GM18858 (cell line): Measurements from ENCODE around the gene ZNF101.
A peak's percentile ranks its signal among the peaks of the same experiment; 100 is the strongest.
"Not testable (repeated sequence)": the region's sequence is repeated elsewhere in the genome, so short reads cannot be mapped to it uniquely, and the experiment has no call there.

ENCODE experiments used
- ATAC-seq: cut with Tn5 transposase; IDR thresholded peaks from one replicate; pipeline ENCODE4 v1.9.1; 2021; ENCODE audit not compliant: unreplicated experiment

Gene ZNF101

DNA sequence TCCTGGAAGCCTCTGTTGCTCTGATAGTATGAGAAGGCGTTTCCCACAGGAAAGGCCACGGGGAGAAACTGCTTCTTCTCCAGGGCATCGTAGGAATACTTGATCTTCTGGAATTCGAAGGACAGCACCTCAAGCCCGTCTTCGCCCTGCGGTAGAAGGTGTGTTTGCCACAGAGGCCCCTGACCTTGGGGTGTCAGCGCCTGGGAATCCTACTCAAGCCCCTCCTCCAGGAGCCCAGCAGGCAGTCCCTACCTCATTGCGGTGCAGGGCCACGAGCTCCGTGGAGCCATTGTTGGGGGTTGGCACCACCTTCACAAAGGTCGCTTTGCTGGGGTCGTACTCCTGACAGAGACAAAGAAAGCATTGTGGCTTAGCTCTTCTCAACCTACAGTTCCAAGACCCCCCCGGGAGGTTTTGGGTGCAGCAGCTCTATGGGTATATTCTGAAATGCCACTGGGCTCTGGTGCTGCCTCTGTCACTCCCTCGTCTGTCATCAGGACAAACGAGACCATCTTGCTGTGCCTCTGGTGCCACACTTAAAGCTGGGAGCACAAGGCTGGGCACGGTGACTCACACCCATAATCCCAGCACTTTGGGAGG lies 8.9 kb upstream of the ZNF101 start:
- no peak for ATAC-seq

DNA sequence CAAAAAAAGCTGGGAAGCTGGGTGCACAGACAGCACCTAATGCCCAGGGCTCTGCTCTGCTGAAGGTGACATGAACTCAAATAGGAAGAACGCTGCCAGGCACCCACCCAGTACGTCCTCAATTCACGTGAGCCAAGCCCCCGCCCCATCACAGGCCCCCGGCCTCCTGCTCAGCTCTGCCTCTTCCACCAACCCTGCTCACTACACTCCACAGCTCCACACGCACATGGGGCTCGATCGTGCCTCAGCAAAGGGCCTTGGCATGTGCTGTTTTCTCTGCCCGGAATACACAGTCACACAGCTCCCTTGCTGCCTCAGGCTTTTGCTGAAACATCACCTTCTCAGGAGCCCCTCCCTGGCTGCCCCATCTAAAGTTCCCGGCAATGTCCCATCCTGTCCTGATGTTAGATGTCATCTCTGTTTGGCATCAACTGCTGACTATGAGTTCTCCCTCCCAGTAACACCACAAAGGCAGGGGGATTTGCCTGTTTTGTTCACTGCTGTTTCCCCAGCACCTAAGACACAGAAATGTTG lies 7.4 kb upstream of the ZNF101 start:
- no peak for ATAC-seq

GRCh38 chr19:19661675-19662251 lies 6.9 kb upstream of the ZNF101 start:
- ATAC-seq: peak; percentile 40

GRCh38 chr19:19662344-19662743 lies 6.3 kb upstream of the ZNF101 start:
- no peak for ATAC-seq

DNA sequence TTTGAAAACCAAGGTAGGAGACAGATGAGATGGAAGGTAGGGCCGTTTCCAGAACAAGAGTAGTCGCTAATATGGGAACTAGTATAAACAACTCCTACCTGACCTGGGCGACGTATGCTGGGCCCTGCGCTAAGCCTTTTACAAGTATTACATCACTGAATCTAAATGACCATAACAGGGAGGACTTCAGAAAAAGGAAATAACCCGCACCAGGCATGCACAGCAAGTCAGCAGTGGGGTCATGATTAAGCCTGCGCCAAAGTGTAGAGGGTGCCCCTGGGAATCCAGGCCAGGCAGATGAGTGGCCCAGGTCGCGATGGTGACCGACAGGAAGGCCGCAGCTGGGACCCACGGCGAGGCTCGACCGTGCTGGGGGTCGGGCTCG lies 5.8 kb upstream of the ZNF101 start:
- ATAC-seq: no peak

DNA sequence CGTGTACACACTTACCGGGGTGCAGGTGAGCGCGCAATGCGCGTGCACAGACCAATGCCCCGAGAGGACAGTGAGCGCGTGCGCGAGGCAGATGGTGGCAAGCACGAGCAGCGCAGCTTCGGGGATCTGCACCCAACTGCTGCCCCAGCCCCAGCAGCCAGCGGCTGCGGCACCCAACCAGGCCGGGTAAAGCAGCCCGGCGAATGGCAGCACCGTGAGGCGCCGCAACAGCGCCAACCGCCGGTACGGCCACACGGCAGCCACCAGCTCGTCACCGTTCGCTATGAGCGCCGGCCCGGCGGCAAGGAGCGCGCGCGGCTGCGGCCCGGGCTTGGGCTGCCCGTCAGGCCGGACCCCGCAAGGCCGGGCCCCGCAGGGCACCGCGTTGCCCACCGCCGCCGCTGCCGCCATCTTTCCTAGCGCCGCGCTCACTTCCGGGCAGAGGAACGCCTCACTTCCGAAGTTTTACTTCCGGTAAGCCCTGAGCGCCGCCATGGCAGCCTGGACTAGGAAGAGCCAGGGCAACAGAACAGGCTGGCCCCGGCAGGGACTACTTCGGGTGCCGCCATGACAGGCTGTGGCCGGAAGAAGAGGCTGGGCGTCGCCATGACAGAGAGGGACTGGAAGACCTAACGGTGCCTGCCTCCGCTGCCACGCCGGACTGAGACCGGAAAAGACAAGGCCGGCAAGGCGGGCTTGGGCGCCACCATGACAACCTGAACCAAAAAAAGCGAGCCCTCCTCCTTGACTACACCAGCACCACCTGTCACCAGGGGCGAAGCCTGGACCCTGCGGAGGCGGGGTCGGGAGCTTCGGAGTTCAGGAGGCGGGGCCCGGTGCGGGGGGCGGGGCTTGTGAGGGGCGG lies 5.2 kb upstream of the ZNF101 start, which contains the start of gene ATP13A1:
TSS of gene ATP13A1 (minus strand) at position 421 of the 865 bp plus-strand sequence. CDS start at position 411, 10 bp downstream.
- peak; percentile 59 for ATAC-seq

DNA sequence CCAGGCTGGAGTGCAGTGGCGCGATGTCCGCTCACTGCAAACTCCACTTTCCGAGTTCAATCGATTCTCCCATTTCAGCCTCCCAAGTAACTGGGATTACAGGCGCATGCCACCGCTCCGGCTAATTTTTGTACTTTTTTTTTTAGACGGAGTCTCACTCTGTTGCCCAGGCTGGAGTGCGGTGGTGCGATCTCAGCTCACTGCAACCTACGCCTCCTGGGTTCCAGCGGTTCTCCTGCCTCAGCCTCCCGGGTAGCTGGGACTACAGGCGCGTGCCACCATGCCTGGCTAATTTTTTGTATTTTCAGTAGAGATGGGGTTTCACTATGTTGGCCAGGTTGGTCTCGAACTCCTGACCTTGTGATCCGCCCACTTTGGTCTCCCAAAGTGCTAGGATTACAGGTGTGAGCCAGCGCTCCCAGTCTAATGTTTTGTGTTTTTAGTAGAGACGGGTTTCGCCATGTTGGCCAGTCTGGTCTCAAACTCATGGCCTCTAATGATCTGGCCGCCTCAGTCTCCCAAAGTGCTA lies 3.2 kb upstream of the ZNF101 start:
- ATAC-seq: not testable (repeated sequence)

DNA sequence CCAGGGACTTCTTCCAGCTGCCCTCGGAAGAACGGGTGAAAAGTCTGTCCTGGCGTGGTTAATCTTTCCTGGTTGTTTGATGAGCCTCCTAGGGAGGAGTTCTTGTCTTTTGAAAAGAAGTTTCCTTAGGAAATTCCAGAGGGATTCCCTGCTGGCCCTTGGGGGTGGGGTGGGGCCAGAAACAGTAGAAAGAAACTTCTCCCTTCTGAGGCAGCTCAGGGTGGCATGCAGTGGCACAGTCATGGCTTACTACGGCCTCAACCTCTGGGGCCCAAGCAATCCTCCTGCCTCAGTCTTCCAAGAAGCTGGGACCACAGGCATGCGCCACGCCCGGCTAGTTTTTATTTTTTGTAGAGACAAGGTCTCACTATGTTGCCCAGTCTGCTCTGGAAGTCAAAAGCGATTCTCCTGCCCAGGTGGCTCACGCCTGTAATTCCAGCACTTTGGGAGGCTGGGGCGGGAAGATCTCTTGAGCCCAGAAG lies 1.5 kb downstream of the ZNF101 start:
- no peak for ATAC-seq

DNA sequence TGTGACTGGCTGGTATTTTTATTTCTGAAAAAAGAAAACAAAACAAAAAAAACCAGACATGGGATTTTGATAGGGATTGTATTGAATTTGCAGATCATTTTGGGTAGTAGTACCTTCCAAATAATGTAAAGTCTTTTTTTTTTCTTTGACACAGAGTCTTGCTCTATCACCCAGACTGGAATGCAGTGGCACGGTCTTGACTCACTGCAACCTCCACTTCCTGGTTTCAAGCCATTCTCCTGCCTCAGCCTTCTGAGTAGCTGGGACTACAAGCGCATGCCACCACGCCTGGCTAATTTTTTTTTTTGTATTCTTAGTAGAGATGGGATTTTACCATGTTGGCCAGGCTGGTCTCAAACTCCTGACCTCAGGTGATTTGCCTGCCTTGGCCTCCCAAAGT lies 4.2 kb downstream of the ZNF101 start:
- ATAC-seq: no peak

DNA sequence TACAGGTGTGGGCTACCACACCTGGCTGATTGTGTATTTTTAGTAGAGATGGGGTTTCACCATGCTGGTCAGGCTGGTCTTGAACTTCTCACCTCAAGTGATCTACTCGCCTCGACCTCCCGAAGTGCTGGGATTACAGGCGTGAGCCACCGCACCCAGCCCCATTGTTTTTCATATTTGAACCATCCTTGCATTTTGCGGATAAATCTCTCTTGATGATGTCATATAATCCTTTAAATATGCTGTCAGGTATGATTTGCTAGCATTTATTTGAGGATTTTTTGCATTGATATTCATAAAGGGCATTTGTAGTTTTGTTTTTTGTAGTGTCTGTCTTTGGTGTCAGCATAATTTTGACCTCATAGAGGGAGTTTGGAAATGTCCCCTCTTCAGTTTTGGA lies 5.7 kb downstream of the ZNF101 start:
- no peak for ATAC-seq

GRCh38 chr19:19677579-19677978 lies 8.9 kb downstream of the ZNF101 start:
- ATAC-seq: no peak

DNA sequence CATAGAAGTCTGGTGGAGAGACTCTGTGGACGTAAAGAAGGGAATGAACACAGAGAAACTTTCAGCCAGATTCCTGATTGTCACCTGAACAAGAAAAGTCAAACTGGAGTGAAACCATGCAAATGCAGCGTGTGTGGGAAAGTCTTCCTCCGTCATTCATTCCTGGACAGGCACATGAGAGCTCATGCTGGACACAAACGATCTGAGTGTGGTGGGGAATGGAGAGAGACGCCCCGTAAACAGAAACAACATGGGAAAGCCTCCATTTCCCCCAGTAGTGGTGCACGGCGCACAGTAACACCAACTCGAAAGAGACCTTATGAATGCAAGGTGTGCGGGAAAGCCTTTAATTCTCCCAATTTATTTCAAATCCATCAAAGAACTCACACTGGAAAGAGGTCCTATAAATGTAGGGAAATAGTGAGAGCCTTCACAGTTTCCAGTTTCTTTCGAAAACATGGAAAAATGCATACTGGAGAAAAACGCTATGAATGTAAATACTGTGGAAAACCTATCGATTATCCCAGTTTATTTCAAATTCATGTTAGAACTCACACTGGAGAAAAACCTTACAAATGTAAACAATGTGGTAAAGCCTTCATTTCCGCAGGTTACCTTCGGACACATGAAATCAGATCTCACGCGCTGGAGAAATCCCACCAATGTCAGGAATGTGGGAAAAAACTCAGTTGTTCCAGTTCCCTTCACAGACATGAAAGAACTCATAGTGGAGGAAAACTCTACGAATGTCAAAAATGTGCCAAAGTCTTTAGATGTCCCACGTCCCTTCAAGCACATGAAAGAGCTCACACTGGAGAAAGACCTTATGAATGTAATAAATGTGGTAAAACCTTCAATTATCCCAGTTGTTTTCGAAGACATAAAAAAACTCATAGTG lies 10.8 kb downstream of the ZNF101 start:
- no peak for ATAC-seq

DNA sequence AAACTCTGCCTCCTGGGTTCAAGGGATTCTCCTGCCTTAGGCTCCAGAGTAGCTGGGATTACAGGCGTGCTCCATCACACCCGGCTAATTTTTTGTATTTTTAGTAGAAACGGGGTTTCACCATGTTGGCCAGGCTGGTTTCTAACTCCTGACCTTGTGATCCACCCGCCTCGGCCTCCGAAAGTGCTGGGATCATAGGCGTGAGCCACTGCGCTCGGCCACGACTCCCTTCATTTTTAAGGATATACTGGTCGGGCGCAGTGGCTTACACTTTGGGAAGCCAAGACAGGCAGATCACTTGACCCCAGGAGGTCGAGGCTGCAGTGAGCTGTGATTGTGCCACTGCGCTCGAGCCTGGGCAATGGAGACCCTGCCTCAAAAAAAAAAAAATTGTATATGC lies 17.5 kb downstream of the ZNF101 start:
- not testable (repeated sequence) for ATAC-seq

DNA sequence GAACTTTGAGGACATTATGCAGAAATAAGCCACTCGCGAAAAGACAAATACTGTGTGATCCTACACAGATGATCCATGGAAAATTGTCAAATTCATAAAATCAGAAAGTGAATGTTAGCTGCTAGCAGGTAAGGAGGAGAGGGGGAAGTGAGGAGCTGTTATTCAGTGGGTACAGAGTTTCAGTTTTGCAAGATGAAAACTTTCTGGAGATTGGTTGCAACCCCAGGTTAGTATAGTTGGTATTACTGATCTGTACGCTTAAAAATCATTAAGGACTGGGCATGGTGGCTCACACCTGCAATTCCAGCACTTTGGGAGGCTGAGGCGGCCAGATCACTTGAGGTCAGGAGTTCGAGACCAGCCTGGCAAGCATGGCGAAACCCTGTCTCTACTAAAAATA lies 17.9 kb downstream of the ZNF101 start:
- ATAC-seq: no peak

DNA sequence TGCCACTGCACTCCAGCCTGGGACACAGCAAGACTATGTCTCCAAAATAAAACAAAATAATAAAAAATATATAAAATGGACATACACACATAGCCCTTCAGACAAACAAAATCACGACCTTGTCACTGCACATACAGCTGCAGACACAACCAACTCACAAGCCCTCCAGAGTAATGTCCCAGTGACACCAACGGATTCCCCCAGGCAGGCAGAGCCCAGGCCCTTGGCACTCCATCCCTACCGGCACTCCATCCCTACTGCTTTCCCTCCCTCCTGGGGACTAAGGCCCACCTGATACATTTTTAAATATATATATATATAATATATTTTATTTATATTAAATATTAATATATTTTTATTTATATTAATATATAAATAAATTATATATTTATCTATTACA lies 18.5 kb downstream of the ZNF101 start:
- ATAC-seq: no peak

GRCh38 chr19:19689023-19689422 lies 20.4 kb downstream of the ZNF101 start:
- not testable (repeated sequence) for ATAC-seq

DNA sequence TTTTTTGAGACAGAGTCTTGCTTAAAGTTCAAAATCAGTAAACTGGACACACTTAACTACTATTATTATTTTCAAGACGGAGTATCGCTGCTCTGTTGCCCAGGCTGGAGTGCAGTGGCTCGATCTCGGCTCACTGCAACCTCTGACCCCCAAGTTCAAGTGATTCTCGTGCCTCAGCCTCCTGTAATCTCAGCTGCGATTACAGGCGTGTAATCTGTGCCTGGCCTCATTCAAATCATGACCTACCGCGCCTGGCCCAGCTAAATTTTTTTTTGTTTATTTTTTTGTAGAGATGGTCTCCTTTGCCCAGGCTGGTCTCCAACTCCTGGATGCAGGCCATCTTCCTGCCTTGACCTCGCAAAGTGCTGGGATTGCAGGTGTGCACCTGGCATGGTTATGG lies 23.0 kb downstream of the ZNF101 start:
- no peak for ATAC-seq

DNA sequence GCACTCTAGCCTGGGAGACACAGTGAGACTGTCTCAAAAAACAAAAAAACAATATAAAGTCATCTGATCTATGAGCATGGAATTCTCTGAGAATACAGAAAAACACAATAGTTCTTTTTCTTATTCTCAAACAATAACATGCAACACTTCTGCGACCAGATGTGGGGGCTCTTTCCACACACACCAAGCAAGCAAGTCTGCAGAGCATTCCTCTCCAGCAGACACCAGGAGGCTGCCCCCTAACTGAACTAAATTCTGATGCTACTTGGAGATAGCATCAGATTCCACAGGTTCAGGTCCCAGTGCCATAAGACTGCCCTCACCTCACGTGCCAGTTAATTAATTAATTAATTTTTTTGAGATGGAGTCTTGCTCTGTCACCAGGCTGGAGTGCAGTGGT lies 27.7 kb downstream of the ZNF101 start:
- ATAC-seq: no peak

GRCh38 chr19:19697589-19697988 lies 28.9 kb downstream of the ZNF101 start:
- ATAC-seq: no peak

DNA sequence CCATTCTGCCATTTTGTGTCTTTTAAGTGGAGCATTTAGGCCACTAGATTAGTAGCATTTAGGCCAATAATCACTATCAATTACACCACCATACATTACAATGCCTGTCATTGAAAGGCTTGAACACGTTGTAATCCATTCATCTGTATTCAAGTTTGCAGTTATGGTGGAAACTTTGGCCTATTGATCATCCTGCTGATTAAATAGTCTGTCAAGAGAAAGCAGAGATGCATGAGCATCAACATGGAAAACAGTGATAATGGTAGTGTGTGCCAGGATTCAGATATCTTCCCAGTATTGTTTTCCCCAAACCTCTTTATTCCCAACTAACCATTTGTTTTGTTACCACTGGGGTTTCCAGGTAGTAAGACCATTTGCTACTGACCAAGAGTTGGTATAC lies 31.9 kb downstream of the ZNF101 start:
- ATAC-seq: not testable (repeated sequence)
